GOT3 (cell line): ENCODE data around the gene CRADD.
"Not testable (repeated sequence)": the region's sequence is repeated elsewhere in the genome, so short reads cannot be mapped to it uniquely, and the experiment has no call there.

Source experiments
- DNase-seq: peaks from one replicate; lab custom pipeline; 2025; ENCODE audit warnings: mixed read lengths; lab: John Stamatoyannopoulos, UW

CRADD gene

GRCh38 chr12:93782853-93783252 lies 105.7 kb downstream of the CRADD start:
- no peak for DNase-seq

GRCh38 chr12:93783832-93784231 lies 106.7 kb downstream of the CRADD start:
- DNase-seq, result no peak

- DNase-seq, result no peak
Observed at GRCh38 chr12:93784339-93785086, 107.3 kb downstream of the CRADD start.

GRCh38 chr12:93785249-93786010 lies 108.3 kb downstream of the CRADD start:
- no peak for DNase-seq

- no peak for DNase-seq
Observed at GRCh38 chr12:93786656-93787397, 109.7 kb downstream of the CRADD start.

- no peak for DNase-seq
Observed at GRCh38 chr12:93788853-93789252, 111.7 kb downstream of the CRADD start.

GRCh38 chr12:93789767-93790166 lies 112.6 kb downstream of the CRADD start:
- DNase-seq, result no peak

- DNase-seq, result no peak
Observed at GRCh38 chr12:93790472-93791152, 113.4 kb downstream of the CRADD start.

GRCh38 chr12:93793007-93793406 lies 115.8 kb downstream of the CRADD start:
- DNase-seq, result no peak

GRCh38 chr12:93793983-93794382 lies 116.8 kb downstream of the CRADD start:
- no peak for DNase-seq

- no peak for DNase-seq
Observed at GRCh38 chr12:93794738-93795137, 117.6 kb downstream of the CRADD start.

- no peak for DNase-seq
Observed at GRCh38 chr12:93795352-93795751, 118.2 kb downstream of the CRADD start.

- DNase-seq, result no peak
Observed at GRCh38 chr12:93796729-93797128, 119.6 kb downstream of the CRADD start.

GRCh38 chr12:93798279-93799151 lies 121.3 kb downstream of the CRADD start:
- no peak for DNase-seq

- not testable (repeated sequence) for DNase-seq
Observed at GRCh38 chr12:93801666-93802065, 124.5 kb downstream of the CRADD start.

GRCh38 chr12:93802293-93802692 lies 125.1 kb downstream of the CRADD start:
- DNase-seq, result no peak

- no peak for DNase-seq
Observed at GRCh38 chr12:93802698-93803423, 125.7 kb downstream of the CRADD start.

- no peak for DNase-seq
Observed at GRCh38 chr12:93803424-93803807, 126.2 kb downstream of the CRADD start.

GRCh38 chr12:93804392-93805179 lies 127.4 kb downstream of the CRADD start:
- DNase-seq, result no peak

GRCh38 chr12:93805736-93806141 lies 128.6 kb downstream of the CRADD start:
- no peak for DNase-seq
